PC-3 (cell line): ENCODE results near the gene UTS2R. TPM values are rescaled to one million over a fixed set of nuclear protein-coding genes. Genes with fewer than 3 reads are reported as not detected.
A peak's percentile ranks its signal among the peaks of the same experiment; 100 is the strongest.

ENCODE experiments used
- ATAC-seq: fragments of 200-7000 bp; cut with Tn5 transposase; 2 replicates; pipeline ENCODE4 v1.9.1; 2020; ENCODE audit warnings: mild to moderate bottlenecking, moderate library complexity
- BruUV-seq: library from RNA; stranded (reverse); fragments of 400-500 nt; replicated peaks from 2 replicates; lab custom pipeline; 2021; lab: Mats Ljungman, UMichigan
- CTCF ChIA-PET: fragments of 300-600 bp; sonication (Branson Sonifier 250); formaldehyde crosslinking; loops from one replicate; lab custom pipeline; 2022; ENCODE audit warnings: antibody characterized with exemption; lab: Charles Lee
- POLR2A ChIA-PET: fragments of 300-600 bp; sonication (Branson Sonifier 250); formaldehyde crosslinking; loops from one replicate; lab custom pipeline; 2022; ENCODE audit warnings: antibody characterized with exemption; ENCODE audit not compliant: unreplicated experiment; lab: Charles Lee
- DNase-seq: peaks from one replicate; pipeline ENCODE4 v3.0.0-alpha.2; 2015
- H2AFZ ChIP-seq: fragments of 300-600 bp; sonication (generic); 2 replicates; pipeline ENCODE4 v1.6.0; 2016; ENCODE audit warnings: antibody characterized with exemption, low read length
- H3F3A ChIP-seq: fragments of 300-600 bp; sonication (generic); one replicate; pipeline ENCODE4 v1.6.0; 2017; ENCODE audit warnings: antibody characterized with exemption, low read length, control low read depth, mild to moderate bottlenecking; ENCODE audit not compliant: unreplicated experiment
- H3K27ac ChIP-seq: fragments of 300-600 bp; sonication (generic); 2 replicates; pipeline ENCODE4 v1.5.1; 2016; ENCODE audit warnings: mild to moderate bottlenecking, low read length
- H3K27me3 ChIP-seq: fragments of 300-600 bp; sonication (generic); 2 replicates; pipeline ENCODE4 v1.6.1; 2016; ENCODE audit warnings: low read length, mixed read lengths
- H3K36me3 ChIP-seq: fragments of 300-600 bp; sonication (generic); 2 replicates; pipeline ENCODE4 v1.6.1; 2016; ENCODE audit warnings: low read depth, mixed run types, low read length, mixed read lengths
- H3K4me1 ChIP-seq: fragments of 300-600 bp; sonication (generic); 2 replicates; pipeline ENCODE4 v1.5.1; 2016; ENCODE audit warnings: low read length; ENCODE audit not compliant: insufficient read depth
- H3K4me2 ChIP-seq: fragments of 300-600 bp; sonication (generic); 2 replicates; pipeline ENCODE4 v1.6.0; 2016; ENCODE audit warnings: low read length
- H3K4me3 ChIP-seq: fragments of 300-600 bp; sonication (generic); 2 replicates; pipeline ENCODE4 v1.5.1; 2016; ENCODE audit warnings: mild to moderate bottlenecking, low read length, mixed read lengths
- H3K79me2 ChIP-seq: fragments of 300-600 bp; sonication (generic); 2 replicates; pipeline ENCODE4 v1.6.1; 2017; ENCODE audit warnings: low read length, mixed read lengths
- H3K9ac ChIP-seq: fragments of 300-600 bp; sonication (generic); 2 replicates; pipeline ENCODE4 v1.6.0; 2016; ENCODE audit warnings: mild to moderate bottlenecking, low read length
- H3K9me2 ChIP-seq: fragments of 300-600 bp; sonication (generic); replicated peaks from 2 replicates; pipeline ENCODE4 v1.6.1; 2016; ENCODE audit warnings: mixed run types, low read length, mixed read lengths
- H3K9me3 ChIP-seq: fragments of 300-600 bp; sonication (generic); 2 replicates; pipeline ENCODE4 v1.6.1; 2016; ENCODE audit warnings: low read length, mixed read lengths
- H4K20me1 ChIP-seq: fragments of 300-600 bp; sonication (generic); 2 replicates; pipeline ENCODE4 v1.6.1; 2016; ENCODE audit warnings: low read length, mixed read lengths
- CTCF ChIP-seq: fragments of 300-600 bp; sonication (generic); conservative IDR thresholded peaks from 2 replicates; pipeline ENCODE4 v1.5.1; 2017; ENCODE audit warnings: antibody characterized with exemption, low read depth, mild to moderate bottlenecking, low read length
- EZH2 ChIP-seq: fragments of 300-600 bp; sonication (generic); IDR thresholded peaks from one replicate; pipeline ENCODE4 v1.6.1; 2017; ENCODE audit warnings: antibody characterized with exemption, mild to moderate bottlenecking, low read length; ENCODE audit not compliant: unreplicated experiment
- EZH2phosphoT487 ChIP-seq: fragments of 300-600 bp; sonication (generic); IDR thresholded peaks from 2 replicates; pipeline ENCODE4 v1.6.1; 2018; ENCODE audit warnings: mild to moderate bottlenecking, antibody characterized with exemption, low read length, borderline replicate concordance
- intact Hi-C: fragments of 100-400 bp; cut with micrococcal nuclease; formaldehyde crosslinking; loops from 2 replicates; pipeline ENCODE4 v1.9.0; 2023
- total RNA-seq: library from RNA; depleted of rRNA; stranded (reverse); fragments of >200 nt; gene quantifications from 2 replicates; pipeline ENCODE4 v1.2.3, GENCODE V29; 2014

UTS2R gene
- total RNA-seq, 1 experiment from 2014 or later, result not detected

- BruUV-seq, result no TSS peak
- Histone ChIP-seq H3K27ac (no peak overlapping the region), H3K4me2 (no peak overlapping the region), H3K79me2 (no peaks in the 10 kb centered on the region), H3K9ac (no peak overlapping the region), H3K27me3 (no peaks in the 10 kb centered on the region), H2AFZ (no peak overlapping the region), H4K20me1 (no peaks in the 10 kb centered on the region), H3K9me2 (no peaks in the 10 kb centered on the region), H3K9me3 (no peaks in the 10 kb centered on the region), H3F3A (no peaks in the 10 kb centered on the region), H3K4me1 (peaks cover 11% of the 10 kb centered on the region), H3K4me3 (no peak overlapping the region), H3K36me3 (no peaks in the 10 kb centered on the region)
- CTCF ChIA-PET, result no interaction called here
- ATAC-seq (peak; percentile 51), DNase-seq (peak; percentile 60)
- no peak for TF ChIP-seq EZH2phosphoT487
- POLR2A ChIA-PET, result no interaction called here
- intact Hi-C loops, result loop anchor here (10.0 kb wide), 2 partner anchors 99 to 169 kb away; partner anchors contain the start of genes CYBC1 and NARF
These were observed 15.7 kb upstream of the UTS2R start for GRCh38 chr17:82355770-82356427.

- Histone ChIP-seq H3K9ac (no peak overlapping the region), H3K4me2 (no peak overlapping the region), H3K4me3 (no peak overlapping the region), H4K20me1 (no peaks in the 10 kb centered on the region), H3K27ac (no peak overlapping the region), H3K4me1 (peaks cover 11% of the 10 kb centered on the region), H3K9me2 (no peaks in the 10 kb centered on the region), H2AFZ (no peak overlapping the region), H3F3A (no peaks in the 10 kb centered on the region), H3K36me3 (no peaks in the 10 kb centered on the region), H3K9me3 (no peaks in the 10 kb centered on the region), H3K79me2 (no peaks in the 10 kb centered on the region), H3K27me3 (no peaks in the 10 kb centered on the region)
- DNase-seq (no peak), ATAC-seq (no peak)
- ChIA-PET CTCF (interaction anchor here (0.6 kb wide), 1 partner anchor 16 kb away, joined by 3 read pairs; no protein-coding TSS in a partner anchor), POLR2A (no interaction called here)
- TF ChIP-seq CTCF, result no peak
- TF ChIP-seq EZH2, result no peak
- no peak for TF ChIP-seq EZH2phosphoT487
- no TSS peak for BruUV-seq
- intact Hi-C loops, result loop anchor here (10.0 kb wide), 2 partner anchors 98 to 168 kb away; partner anchors contain the start of genes CYBC1 and NARF
These were observed 14.7 kb upstream of the UTS2R start for GRCh38 chr17:82356845-82357355.

- ATAC-seq, result no peak
- Histone ChIP-seq H4K20me1 (no peaks in the 10 kb centered on the region), H3K27ac (no peak overlapping the region), H2AFZ (no peak overlapping the region), H3K4me2 (no peak overlapping the region), H3K9me3 (no peaks in the 10 kb centered on the region), H3K4me1 (peaks cover 11% of the 10 kb centered on the region), H3K9ac (no peak overlapping the region), H3K4me3 (no peak overlapping the region), H3K9me2 (no peaks in the 10 kb centered on the region), H3F3A (no peaks in the 10 kb centered on the region), H3K79me2 (no peaks in the 10 kb centered on the region), H3K27me3 (no peaks in the 10 kb centered on the region), H3K36me3 (no peaks in the 10 kb centered on the region)
- POLR2A ChIA-PET, result no interaction called here
- CTCF ChIA-PET, result interaction anchor here (0.6 kb wide), 1 partner anchor 15 kb away, joined by 3 read pairs; no protein-coding TSS in a partner anchor
- intact Hi-C loops, result loop anchor here (10.0 kb wide), 2 partner anchors 97 to 167 kb away; partner anchors contain the start of genes CYBC1 and NARF
- no peak for DNase-seq
- no peak for TF ChIP-seq EZH2
- no peak for TF ChIP-seq EZH2phosphoT487
- no peak for TF ChIP-seq CTCF
- BruUV-seq, result no TSS peak
These were observed 14.2 kb upstream of the UTS2R start for GRCh38 chr17:82357394-82357793.
